HG03135 (cell line): Measurements from ENCODE around the gene MRPS35.
"Not testable (repeated sequence)": the region's sequence is repeated elsewhere in the genome, so short reads cannot be mapped to it uniquely, and the experiment has no call there.

Experiments
- ATAC-seq: cut with Tn5 transposase; IDR thresholded peaks from one replicate; pipeline ENCODE4 v1.9.1; 2021; ENCODE audit warnings: mild to moderate bottlenecking, moderate library complexity; ENCODE audit not compliant: unreplicated experiment

Gene MRPS35

DNA sequence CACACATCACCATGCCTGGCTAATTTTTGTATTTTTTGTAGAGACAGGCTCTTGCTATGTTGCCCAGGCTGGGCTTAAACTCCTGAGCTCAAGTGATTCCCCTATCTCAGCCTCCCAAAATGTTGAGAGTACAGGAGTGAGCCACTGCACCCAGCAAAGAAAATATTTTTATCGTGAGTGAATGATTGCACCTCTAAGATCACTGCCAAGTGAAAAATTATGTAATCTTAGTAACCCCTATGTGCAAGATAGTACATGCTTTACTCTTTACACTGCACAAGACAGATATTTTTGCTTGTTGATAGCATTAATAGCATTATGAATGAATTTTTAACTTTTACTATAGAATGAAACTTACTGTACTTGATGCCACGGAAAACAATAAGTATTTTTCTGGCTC lies 3.4 kb upstream of the MRPS35 start:
- no peak for ATAC-seq

DNA sequence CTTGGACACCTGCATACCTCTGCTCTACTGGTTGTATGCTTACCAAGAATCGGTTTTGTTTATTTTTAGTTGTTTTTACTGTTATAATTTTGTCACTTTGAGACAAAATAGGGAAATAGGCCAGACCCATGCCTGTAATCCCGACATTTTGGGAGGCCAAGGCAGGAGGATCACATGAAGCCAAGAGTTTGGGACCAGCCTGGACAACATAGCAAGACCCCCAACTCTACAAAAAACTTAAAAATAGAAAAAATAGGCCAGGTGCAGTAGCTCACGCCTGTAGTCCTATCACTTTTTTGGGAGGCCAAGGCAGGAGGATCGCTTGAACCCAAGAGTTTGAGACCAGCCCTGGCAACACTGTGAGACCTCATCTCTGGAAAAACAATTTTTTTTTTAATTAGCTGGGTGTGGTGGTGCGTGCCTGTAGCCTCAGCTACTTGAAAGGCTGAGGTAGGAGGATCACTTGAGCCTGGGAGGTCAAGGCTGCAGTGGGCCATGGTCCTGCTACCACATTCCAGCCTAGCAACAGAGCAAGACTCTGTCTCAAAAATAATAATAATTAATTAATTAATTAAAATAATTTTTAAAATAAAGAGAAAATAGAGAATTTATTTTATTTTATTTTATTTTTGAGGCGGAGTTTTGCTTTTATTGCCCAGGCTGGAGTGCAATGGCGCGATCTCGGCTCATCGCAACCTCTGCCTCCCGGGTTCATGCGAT lies 1.3 kb upstream of the MRPS35 start:
- ATAC-seq = no peak

GRCh38 chr12:27709932-27710591 lies 570 bp upstream of the MRPS35 start:
- peak; percentile 35 for ATAC-seq

DNA sequence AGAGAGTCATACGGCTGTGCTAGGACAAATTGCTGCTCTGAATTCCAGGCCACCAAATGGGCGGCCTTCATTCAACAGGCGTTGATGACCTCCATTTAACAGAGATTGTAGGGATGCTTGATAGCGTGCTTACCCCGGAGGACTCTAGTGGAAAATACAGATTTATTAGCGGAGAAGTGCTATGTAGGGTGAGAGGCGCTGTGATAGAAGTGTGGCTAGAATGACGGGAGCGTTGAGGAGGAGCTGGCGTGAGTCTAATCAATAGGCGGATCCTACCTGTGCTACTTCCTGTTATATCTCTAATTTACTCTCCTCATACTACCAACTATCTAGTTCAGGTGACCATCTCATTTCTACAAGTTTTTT lies 668 bp downstream of the MRPS35 start:
- ATAC-seq = peak; percentile 19

DNA sequence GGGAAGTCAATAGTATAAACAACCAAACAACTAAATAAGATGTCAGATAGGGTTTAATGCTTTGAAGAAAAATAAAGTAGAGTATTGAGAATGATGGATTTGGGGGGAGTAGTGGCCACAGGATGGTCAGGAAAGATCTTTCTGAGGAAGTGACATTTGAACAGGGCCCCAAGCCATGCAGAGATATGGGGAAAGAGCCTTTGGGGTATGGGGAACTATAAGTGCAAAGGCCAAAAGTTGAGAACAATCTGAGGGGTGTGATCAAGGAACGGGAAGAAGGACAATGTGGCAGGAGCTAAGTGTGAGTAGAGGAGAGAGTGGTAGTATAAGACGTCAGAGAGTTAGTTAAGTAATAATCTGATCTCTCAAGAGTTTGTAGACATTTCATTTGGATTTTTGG lies 1.3 kb downstream of the MRPS35 start:
- no peak for ATAC-seq

DNA sequence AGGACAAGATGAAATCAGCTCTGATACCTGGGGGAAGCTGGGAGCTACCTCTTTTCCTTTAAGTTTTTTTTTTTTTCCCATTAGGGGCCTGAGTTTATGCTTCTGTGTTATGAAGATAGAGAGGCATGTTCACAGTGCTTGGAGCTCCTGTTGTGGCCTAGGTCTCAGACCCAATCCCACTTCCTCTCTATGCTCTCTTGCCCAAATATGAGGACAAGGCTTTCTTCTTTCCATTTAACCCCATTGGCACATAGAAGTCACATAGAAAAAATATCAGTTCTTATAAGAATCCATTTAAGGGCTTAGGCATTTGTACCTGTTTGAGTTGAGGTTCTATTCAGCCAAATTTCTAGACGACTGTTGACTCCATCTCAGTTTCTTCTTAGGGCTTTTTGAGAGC lies 12.6 kb downstream of the MRPS35 start:
- ATAC-seq = no peak

GRCh38 chr12:27730097-27730588 lies 19.5 kb downstream of the MRPS35 start:
- ATAC-seq = no peak

DNA sequence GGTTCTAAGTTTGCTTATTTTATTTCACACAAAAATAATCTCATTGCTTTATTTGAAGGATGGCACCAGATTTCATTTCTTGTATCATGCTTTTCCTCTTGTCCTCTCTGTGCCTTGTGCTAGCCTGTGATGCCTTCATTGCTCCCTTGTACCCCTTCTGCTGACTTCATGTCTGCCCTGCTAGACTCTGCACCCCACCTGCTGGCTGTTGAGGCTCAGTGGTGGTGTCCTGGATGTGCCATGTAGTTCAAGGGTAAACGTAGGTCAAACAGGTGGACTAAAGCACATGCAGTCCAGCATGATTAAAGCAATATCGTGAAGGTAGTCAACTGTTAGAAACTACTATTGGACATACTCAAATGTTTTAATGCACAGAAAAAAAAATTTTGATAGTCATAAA lies 21.6 kb downstream of the MRPS35 start:
- peak; percentile 55 for ATAC-seq

DNA sequence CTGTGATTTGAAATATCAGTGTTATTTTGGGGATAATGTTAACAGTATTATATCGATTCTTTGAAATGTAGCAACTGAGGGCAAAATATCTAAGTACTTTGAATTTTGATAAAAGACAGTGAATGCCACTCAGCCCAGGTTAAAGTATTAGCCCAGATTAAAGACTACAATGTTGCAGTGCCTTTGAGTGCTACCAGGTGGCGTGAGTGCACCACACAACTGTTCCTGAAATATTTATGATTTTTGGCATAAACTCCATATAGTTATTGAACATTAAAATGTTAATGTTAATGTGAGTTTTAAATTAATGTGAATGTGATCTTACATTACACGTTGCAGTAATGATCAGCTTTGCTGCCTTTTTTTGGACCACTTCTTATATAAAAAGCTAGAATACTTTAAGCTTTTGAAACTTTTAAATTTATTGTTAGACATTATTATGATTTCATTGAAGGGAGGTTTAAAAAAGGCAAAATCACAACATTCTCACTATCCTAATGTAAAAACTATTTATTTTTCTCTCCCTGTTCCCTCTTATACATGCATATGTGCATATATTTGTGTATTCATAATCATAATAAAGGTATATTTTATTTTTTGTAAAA lies 22.5 kb downstream of the MRPS35 start:
- ATAC-seq = peak; percentile 66

GRCh38 chr12:27733791-27734190 lies 23.2 kb downstream of the MRPS35 start:
- ATAC-seq = no peak

DNA sequence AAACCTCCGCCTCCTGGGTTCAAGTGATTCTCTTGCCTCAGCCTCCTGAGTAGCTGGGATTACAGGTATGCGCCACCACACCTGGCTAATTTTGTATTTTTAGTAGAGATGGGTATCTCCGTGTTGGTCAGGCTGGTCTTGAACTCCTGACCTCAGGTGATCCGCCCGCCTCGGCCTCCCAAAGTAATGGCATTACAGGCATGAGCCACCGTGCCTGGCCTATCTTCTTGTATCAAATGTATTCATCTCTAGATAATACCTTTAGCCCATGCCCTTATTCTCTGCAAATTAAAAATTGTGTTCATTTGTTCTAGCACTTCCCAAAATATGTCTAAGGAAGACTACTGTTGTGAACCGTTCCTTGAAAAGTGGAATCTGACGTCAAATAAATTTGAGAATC lies 23.7 kb downstream of the MRPS35 start:
- not testable (repeated sequence) for ATAC-seq

DNA sequence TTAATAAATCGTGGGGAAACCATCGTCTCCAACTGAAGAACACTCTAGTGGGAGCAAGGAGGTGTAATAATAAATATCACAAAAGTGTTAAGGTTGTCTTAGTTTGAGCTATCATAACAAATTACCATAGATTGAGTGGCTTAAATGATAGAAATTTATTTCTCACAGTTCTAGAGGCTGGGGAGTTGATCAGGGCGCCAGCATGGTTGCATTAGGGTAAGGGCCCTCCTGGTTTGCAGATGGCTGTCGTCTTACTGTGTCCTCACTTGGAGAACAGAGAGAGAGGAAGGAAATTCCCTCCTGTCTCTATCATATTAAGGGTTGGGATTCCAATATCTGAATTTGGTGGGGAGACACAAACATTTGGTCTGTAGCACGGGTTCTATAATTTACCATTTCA lies 33.0 kb downstream of the MRPS35 start:
- no peak for ATAC-seq

GRCh38 chr12:27745734-27746133 lies 35.1 kb downstream of the MRPS35 start:
- ATAC-seq = not testable (repeated sequence)

DNA sequence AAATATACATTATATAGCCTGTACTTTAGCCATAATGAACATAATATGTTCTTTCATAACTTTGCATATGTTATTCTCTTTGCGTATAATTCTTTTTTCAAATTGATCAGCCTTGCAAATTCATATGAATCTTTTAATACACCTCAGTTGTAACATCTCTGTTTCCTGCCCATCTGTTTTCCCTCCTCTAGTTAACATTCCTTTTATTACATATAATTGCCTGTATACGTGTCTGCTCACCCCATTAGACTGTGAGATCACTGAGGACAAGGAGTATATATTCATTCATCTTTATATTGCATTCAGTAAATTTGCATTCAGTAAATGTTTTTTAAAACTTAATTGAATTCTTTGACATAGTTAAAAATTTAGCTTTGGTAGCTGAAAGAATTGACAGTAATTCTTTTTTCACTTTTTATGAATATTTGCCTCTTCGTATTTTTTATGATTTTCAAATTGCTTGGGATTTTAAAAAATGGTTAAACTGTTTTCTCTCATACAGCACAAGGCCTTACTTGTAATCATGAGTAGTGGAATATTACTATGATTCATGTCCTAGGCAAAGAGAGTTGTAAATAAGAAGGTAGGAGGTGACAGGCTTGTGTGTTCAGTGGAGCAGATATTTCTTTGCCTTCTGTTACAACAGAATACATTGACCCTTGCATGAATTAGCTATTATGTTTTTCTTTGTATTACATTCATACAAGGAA lies 36.6 kb downstream of the MRPS35 start:
- ATAC-seq = no peak

DNA sequence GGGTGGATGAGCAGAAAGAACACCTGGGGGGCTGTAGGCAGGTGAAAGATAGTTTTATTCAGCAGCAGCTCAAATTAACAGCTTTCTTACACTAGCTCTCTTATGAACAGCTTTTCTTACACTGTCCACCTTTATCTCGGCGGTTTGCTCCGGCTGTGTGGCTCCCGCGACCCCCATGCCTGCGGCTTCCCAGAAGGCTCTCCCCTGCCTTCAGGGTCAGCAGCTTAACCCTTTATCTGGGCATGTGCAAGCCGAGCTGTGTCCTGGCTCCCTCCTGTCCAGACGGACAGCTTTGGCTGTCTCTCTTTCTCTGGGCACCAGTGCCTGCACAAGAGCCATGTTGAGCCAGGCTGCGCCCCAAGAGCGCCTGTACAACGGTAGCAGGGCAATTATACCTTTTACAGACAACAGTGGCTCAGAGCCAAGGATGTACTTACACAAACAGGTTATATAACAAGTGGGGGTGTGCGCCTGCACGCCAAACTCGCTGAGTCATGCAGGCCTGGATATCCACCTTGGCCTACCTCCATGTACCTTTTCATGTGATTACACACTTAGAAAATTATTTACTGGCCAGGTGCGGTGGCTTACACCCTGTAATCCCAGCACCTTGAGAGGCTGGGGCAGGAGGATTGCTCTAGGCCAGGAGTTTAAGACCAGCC lies 40.9 kb downstream of the MRPS35 start:
- ATAC-seq = no peak

DNA sequence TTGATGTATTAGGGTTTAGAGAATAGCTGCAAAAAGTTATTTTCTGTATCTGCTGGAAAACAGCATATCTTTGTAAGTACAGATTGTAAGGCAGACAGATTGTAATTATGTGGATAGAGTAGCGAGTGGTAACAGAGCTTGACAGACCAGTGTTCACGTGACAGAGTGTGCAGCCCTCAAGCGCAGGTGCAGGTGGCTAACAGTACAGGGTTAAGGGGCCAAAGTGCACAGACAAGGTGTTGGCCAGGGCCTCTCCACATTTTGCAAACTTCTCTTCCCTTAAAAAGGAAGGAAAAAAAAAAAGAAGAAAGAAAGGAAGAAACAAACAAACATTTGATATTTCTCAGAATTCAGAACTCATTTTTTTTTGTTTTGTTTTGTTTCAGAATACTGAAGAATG lies 44.2 kb downstream of the MRPS35 start:
- ATAC-seq = no peak

- ATAC-seq = no peak
Observed at GRCh38 chr12:27756670-27757195, 46.1 kb downstream of the MRPS35 start.

DNA sequence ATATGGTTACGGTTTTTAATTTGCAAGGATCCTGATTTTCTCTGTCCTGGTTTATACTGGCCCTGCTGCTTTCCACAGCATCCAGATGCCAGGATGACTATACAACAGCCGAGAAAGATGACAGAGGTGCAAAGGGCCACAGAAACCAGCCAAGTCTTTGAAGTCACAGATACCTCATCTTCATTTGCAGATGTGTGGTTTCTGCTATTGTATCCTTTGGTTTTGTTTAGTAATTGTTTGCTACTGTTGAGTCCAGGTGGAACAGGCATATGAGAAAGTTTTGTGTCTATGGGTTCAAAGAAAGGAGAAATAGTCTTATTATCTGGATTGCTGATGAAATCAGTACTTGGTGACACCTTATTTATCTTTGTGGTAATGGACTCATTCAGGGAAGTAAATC lies 52.1 kb downstream of the MRPS35 start:
- no peak for ATAC-seq

GRCh38 chr12:27766587-27766986 lies 56.0 kb downstream of the MRPS35 start:
- ATAC-seq = no peak

DNA sequence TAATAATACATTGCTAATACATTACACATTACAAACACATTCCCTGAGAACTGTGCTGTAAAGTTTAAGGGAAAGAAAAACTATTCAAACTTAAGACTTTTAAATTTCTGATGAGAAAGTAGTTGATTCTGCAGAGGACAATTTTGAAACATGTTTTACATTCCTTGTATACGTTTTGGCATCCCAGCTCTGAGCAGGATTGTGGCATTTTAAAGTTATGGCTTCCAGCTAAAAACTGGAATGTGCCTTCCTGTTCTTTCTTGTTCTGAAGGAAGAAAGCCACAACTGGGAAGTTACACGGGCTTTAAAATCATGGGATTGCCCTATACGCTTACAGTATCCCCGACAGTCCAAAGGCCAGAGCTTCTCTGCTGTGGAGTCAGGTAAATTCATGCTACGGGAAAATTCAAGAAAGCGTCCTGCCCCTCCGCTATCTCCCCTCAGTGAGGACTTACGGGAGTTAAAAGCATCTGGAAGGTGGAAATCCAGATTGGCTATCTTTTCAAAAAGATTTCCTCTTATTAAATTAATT lies 58.6 kb downstream of the MRPS35 start:
- ATAC-seq = no peak
